ENCODE measurements around the gene SIL1. TPM values are rescaled to one million over a fixed set of nuclear protein-coding genes. Genes with fewer than 3 reads are reported as not detected.

The SIL1 gene
- total and polyA plus RNA-seq, 2 donors (not counting 3 experiments of a cell fraction or from before 2014, with no cell fraction given): 47.6 to 67.2 TPM

DNA sequence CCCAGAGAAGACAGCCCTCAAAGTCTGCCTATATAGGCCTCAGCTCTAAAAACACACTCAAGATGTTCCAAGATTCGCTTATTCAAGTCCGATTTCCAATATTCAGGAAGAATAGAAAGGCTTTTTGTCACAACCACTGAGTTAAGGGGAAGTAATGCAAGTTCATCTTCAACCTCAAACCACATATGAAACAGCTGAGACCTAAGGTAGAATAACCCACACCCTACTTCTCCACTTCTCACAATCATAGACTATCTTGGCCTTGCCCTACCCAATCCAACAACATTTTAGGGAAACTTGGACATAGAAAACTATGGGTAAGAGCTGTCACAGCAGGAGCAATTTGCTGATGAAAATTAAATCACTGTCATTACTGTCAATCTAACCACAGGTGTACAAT is 171.0 kb downstream of the SIL1 start:
- intact Hi-C loops (cut with micrococcal nuclease): no loop called here
- CTCF ChIA-PET: interaction anchor here (1.0 to 1.2 kb wide), 4 partner anchors 11 to 83 kb away, joined by 3 to 4 read pairs (median 4); no protein-coding TSS in a partner anchor
- POLR2A ChIA-PET: interaction anchor here (0.6 kb wide), 1 partner anchor 528 kb away, joined by 5 read pairs; no protein-coding TSS in a partner anchor

More for the DNA sequence above, 171.0 kb downstream of the SIL1 start:
- H3K4me3 ChIP-seq (replicated peaks in 1 of 3; ENCODE audit: insufficient read depth in 1 of 3, low read depth in 1 of 3, low read length in 3 of 3): no peak overlapping the region
- no peaks in the 10 kb centered on the region for H3K27me3 ChIP-seq (ENCODE audit: control insufficient read depth in 2 of 2, insufficient read depth in 2 of 2, low read length in 2 of 2)
- H3K9me1 ChIP-seq (replicated peaks; ENCODE audit: control insufficient read depth, extremely low read depth, insufficient read depth, low read length): no peaks in the 10 kb centered on the region
- FAIRE-seq (no peak), DNase-seq (ENCODE audit: low read depth, low spot score) (no peak)
- no peaks in the 10 kb centered on the region for H3K36me3 ChIP-seq (ENCODE audit: control insufficient read depth in 2 of 2, extremely low read depth in 1 of 2, insufficient read depth in 2 of 2, low read length in 2 of 2)
- no peaks in the 10 kb centered on the region for H4K20me1 ChIP-seq (replicated peaks; ENCODE audit: control insufficient read depth, extremely low read depth, insufficient read depth, low read length)
- H3K27ac ChIP-seq (ENCODE audit: insufficient read depth, low read depth, low read length): no peak overlapping the region
- H3K79me2 ChIP-seq (ENCODE audit: control insufficient read depth, insufficient read depth, low read length): no peaks in the 10 kb centered on the region
- no peak overlapping the region for H3K9ac ChIP-seq (replicated peaks; ENCODE audit: extremely low read depth, insufficient read depth, low read length)
- peaks cover 4% of the 10 kb centered on the region for H3K4me1 ChIP-seq (ENCODE audit: control insufficient read depth, extremely low read depth, insufficient read depth, low read length)
- dilution Hi-C loops (cut with MboI; ENCODE audit: extremely low pct_ligation_motif_present, low sequenced_read_pairs): no loop called here
- H2AFZ ChIP-seq (ENCODE audit: low read depth, low read length): no peak overlapping the region
- no peaks in the 10 kb centered on the region for H3K9me3 ChIP-seq (replicated peaks; ENCODE audit: control insufficient read depth, insufficient read depth, low read length)
- H3K4me2 ChIP-seq (ENCODE audit: insufficient read depth, low read length): no peak overlapping the region
- BruUV-seq (replicated peaks): no TSS peak
- TF ChIP-seq, protein P1, sequence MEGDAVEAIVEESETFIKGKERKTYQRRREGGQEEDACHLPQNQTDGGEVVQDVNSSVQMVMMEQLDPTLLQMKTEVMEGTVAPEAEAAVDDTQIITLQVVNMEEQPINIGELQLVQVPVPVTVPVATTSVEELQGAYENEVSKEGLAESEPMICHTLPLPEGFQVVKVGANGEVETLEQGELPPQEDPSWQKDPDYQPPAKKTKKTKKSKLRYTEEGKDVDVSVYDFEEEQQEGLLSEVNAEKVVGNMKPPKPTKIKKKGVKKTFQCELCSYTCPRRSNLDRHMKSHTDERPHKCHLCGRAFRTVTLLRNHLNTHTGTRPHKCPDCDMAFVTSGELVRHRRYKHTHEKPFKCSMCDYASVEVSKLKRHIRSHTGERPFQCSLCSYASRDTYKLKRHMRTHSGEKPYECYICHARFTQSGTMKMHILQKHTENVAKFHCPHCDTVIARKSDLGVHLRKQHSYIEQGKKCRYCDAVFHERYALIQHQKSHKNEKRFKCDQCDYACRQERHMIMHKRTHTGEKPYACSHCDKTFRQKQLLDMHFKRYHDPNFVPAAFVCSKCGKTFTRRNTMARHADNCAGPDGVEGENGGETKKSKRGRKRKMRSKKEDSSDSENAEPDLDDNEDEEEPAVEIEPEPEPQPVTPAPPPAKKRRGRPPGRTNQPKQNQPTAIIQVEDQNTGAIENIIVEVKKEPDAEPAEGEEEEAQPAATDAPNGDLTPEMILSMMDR (IDR thresholded peaks at IDR 0.05; ENCODE audit: extremely low read depth in 1 of 2, insufficient read depth in 1 of 2, low read depth in 1 of 2, low read length in 2 of 2): no peak
- no peak for TF ChIP-seq MYC (IDR thresholded peaks at IDR 0.05; ENCODE audit: low read depth, low read length)
- TF ChIP-seq, protein P2, sequence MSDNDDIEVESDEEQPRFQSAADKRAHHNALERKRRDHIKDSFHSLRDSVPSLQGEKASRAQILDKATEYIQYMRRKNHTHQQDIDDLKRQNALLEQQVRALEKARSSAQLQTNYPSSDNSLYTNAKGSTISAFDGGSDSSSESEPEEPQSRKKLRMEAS (IDR thresholded peaks at IDR 0.05; ENCODE audit: insufficient read depth, insufficient read length): no peak
- no peak for TF ChIP-seq POLR2AphosphoS5 (IDR thresholded peaks at IDR 0.05; ENCODE audit: insufficient read depth, low read depth, low read length)
- no peak for TF ChIP-seq EZH2 (IDR thresholded peaks at IDR 0.05; ENCODE audit: borderline replicate concordance, low read depth, low read length, severe bottlenecking)
- no peak for TF ChIP-seq FOS (IDR thresholded peaks at IDR 0.05; ENCODE audit: borderline replicate concordance, insufficient read depth, low read length)
- TF ChIP-seq JUN (IDR thresholded peaks at IDR 0.05; ENCODE audit: borderline replicate concordance, insufficient read depth, insufficient read length, low read depth): no peak
- TF ChIP-seq POLR2A (IDR thresholded peaks at IDR 0.05; ENCODE audit: low read depth, low read length): no peak
- no peak for TF ChIP-seq GATA2 (IDR thresholded peaks at IDR 0.05; ENCODE audit: insufficient read depth, insufficient read length, low read depth, low read length)
